ENCODE results near the gene STAT3.
"Not testable (repeated sequence)": the region's sequence is repeated elsewhere in the genome, so short reads cannot be mapped to it uniquely, and the experiment has no call there.

STAT3 gene

DNA sequence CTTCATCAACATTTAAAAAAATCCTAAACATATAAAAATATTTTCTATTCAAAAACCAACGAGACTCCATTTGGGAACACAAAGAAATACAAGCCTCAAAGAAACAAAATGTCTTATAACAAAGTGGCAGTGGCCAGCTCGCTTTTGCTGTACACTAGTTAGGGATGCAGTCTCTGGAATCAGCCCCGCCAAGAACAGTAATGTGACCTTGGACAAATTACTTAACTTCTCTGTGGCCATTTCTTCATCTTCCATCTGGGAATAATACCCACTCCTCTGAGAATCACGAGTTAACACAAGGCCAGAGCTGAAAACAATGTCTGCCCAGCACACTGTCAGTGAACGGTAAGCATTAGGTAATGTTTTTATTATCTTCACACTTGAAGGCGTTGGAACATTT, 117.6 kb downstream of the STAT3 start:
- H3K4me3 ChIP-seq (replicated peaks; ENCODE audit: low read depth, low read length) = no peak overlapping the region
- TF ChIP-seq, protein P1, sequence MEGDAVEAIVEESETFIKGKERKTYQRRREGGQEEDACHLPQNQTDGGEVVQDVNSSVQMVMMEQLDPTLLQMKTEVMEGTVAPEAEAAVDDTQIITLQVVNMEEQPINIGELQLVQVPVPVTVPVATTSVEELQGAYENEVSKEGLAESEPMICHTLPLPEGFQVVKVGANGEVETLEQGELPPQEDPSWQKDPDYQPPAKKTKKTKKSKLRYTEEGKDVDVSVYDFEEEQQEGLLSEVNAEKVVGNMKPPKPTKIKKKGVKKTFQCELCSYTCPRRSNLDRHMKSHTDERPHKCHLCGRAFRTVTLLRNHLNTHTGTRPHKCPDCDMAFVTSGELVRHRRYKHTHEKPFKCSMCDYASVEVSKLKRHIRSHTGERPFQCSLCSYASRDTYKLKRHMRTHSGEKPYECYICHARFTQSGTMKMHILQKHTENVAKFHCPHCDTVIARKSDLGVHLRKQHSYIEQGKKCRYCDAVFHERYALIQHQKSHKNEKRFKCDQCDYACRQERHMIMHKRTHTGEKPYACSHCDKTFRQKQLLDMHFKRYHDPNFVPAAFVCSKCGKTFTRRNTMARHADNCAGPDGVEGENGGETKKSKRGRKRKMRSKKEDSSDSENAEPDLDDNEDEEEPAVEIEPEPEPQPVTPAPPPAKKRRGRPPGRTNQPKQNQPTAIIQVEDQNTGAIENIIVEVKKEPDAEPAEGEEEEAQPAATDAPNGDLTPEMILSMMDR (IDR thresholded peaks at IDR 0.05; ENCODE audit: low read depth, low read length, missing control alignments) = no peak
- no peak for DNase-seq (ENCODE audit: extremely low read depth, low read depth)

DNA sequence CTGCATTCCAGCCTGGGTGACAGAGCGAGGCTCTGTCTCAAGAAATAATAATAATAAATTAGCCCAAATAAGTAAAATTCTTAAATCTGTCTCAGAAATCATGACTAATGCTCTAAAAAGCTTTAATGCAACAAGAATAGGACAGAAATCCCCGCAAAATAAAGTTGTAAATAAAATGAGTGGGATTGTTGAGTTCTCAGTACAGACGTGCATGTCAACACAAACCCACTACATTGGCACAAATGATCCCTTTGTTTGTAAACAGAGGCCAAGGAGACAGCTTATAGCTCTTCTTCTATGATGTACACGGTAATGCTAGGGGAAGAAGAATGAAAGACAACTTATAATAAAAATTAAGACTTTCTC, 118.1 kb downstream of the STAT3 start:
- no peak for DNase-seq (ENCODE audit: extremely low read depth, low read depth)
- H3K4me3 ChIP-seq (replicated peaks; ENCODE audit: low read depth, low read length) = no peak overlapping the region
- TF ChIP-seq, protein P1 (IDR thresholded peaks at IDR 0.05; ENCODE audit: low read depth, low read length, missing control alignments) = no peak

DNA sequence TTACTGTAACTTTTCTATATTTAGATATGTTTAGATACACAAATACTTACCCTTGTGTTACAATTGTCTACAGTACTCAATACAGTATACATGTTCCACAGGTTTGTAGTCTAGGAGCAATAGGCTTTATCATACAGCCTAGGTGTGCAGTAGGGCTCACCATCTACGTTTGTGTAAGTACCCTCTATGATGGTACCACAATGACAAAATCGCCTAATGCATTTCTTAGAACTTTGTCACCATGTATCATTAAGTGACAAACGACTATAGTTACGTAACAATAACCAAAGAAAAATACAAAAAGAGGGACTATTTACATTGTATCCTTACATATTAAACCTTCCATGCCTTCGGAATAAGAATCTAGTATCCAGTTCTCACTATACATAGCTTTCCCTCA, 120.0 kb downstream of the STAT3 start:
- TF ChIP-seq, protein P1 (IDR thresholded peaks at IDR 0.05; ENCODE audit: low read depth, low read length, missing control alignments) = no peak
- no peak overlapping the region for H3K4me3 ChIP-seq (replicated peaks; ENCODE audit: low read depth, low read length)
- no peak for DNase-seq (ENCODE audit: extremely low read depth, low read depth)

DNA sequence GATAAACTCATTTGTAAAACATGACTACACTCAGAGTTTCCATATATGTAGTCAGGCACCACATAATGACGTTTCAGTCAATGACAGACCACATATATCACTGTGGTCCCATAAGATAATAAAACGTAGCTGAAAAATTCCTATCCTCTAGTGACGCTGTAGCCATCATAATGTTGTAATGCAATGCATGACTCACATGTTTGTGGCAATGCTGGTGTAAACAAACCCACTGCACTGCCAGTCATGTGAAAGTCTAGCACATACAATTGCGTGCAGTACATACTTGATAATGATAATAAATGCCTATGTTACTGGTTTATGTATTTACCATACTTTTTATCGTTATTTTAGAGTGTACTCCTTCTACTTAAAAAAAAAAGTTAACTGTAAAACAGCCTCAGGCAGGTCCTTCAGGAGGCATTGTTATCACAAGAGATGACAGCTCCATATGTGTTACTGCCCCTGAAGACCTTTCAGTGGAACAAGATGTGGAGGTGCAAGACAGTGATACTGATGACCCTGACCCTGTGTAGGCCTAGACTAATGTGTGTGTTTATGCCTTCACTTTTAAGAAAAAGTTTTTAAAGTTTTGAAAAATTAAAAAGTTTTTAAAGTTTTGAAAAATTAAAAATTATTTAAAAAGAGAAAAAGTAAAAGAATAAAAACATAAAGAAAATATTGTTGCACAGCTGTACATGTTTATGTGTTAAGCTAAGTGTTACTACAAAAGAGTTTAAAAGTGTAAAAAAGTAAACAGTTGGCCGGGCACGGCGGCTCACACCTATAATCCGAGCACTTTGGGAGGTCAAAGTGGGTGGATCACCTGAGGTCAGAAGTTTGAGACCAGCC, 121.1 kb downstream of the STAT3 start:
- DNase-seq (ENCODE audit: extremely low read depth, low read depth) = peak; percentile 67
- H3K4me3 ChIP-seq (replicated peaks; ENCODE audit: low read depth, low read length) = no peak overlapping the region
- TF ChIP-seq, protein P1 (IDR thresholded peaks at IDR 0.05; ENCODE audit: low read depth, low read length, missing control alignments) = no peak

DNA sequence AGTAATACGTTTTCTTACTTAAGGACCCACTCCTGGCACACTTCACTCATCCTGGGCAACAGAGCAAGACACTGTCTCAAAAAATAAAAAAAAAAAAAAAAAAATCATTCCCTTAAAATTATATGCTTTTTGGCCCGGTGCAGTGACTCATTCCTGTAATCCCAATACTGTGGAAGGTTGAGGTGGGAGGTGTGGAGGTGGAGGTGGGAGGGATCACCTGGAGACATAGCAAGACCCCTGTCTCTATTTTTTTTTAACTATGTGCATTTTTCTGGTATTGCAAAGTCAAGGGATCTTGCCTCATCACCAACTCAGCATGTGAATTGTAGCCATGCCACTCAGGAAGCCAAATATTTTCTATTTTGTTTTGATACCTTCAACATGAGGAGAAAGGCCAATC, 121.8 kb downstream of the STAT3 start:
- TF ChIP-seq, protein P1 (IDR thresholded peaks at IDR 0.05; ENCODE audit: low read depth, low read length, missing control alignments) = no peak
- DNase-seq (ENCODE audit: extremely low read depth, low read depth) = no peak

DNA sequence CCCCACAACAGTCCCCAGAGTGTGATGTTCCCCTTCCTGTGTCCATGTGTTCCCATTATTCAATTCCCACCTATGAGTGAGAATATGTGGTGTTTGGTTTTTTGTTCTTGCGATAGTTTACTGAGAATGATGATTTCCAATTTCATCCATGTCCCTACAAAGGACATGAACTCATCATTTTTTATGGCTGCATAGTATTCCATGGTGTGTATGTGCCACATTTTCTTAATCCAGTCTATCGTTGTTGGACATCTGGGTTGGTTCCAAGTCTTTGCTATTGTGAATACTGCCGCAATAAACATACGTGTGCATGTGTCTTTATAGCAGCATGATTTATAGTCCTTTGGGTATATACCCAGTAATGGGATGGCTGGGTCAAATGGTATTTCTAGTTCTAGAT, 123.9 kb downstream of the STAT3 start:
- DNase-seq (ENCODE audit: extremely low read depth, low read depth); H3K4me3 ChIP-seq (replicated peaks; ENCODE audit: low read depth, low read length): not testable (repeated sequence)

More for the DNA sequence above, 121.8 kb downstream of the STAT3 start:
- no peak overlapping the region for H3K4me3 ChIP-seq (replicated peaks; ENCODE audit: low read depth, low read length)

Measured in HFF-Myc (cell line).